ENCODE results near the gene ZNF764. TPM values are rescaled to one million over a fixed set of nuclear protein-coding genes. Genes with fewer than 3 reads are reported as not detected.
"Not testable (repeated sequence)": the region's sequence is repeated elsewhere in the genome, so short reads cannot be mapped to it uniquely, and the experiment has no call there.

Gene ZNF764
- total and polyA plus RNA-seq, 4 donors: 1.6 to 6.8 (median 4.2) TPM

- TF ChIP-seq, protein P1, sequence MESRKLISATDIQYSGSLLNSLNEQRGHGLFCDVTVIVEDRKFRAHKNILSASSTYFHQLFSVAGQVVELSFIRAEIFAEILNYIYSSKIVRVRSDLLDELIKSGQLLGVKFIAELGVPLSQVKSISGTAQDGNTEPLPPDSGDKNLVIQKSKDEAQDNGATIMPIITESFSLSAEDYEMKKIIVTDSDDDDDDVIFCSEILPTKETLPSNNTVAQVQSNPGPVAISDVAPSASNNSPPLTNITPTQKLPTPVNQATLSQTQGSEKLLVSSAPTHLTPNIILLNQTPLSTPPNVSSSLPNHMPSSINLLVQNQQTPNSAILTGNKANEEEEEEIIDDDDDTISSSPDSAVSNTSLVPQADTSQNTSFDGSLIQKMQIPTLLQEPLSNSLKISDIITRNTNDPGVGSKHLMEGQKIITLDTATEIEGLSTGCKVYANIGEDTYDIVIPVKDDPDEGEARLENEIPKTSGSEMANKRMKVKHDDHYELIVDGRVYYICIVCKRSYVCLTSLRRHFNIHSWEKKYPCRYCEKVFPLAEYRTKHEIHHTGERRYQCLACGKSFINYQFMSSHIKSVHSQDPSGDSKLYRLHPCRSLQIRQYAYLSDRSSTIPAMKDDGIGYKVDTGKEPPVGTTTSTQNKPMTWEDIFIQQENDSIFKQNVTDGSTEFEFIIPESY (IDR thresholded peaks at IDR 0.05): no peak
- TF ChIP-seq ATF3 (IDR thresholded peaks at IDR 0.05) (no peak), RXRA (IDR thresholded peaks at IDR 0.05) (no peak), TAF1 (conservative IDR thresholded peaks at IDR 0.05) (no peak)
- TF ChIP-seq, protein P2, sequence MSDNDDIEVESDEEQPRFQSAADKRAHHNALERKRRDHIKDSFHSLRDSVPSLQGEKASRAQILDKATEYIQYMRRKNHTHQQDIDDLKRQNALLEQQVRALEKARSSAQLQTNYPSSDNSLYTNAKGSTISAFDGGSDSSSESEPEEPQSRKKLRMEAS (IDR thresholded peaks at IDR 0.05): no peak
Observed at GRCh38 chr16:30539000-30539964, 18.9 kb downstream of the ZNF764 start (continued).

DNA sequence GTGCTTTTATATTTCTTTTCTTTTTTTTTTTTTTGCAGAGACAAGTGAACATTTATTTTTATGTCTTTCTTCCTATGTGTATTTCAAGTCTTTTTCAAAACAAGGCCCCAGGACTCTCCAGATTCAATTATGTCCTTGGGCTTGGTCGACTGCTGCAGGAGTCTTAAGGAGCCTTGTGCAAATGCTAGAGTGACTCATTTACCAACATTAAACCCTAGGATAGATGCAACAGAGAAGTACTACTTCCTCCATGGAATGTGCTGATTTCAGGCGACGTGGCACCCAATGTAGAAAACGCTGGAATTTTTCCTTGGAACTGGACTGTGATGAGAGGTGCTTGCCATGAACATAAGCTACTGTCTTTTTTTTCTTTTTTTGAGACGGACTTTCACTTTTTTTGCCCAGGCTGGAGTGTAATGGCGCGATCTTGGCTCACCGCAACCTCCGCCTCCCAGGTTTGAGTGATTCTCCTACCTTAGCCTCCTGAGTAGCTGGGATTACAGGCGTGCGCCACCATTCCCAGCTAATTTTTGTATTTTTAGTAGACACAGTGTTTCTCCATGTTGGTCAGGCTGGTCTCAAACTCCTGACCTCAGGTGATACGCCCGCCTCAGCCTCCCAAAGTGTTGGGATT lies 21.7 kb downstream of the ZNF764 start:
- peaks cover 3 to 27% (median 12%) of the 10 kb centered on the region in 4 donors for H3K4me1 ChIP-seq (ENCODE audit: control insufficient read depth in 4 of 4, insufficient read depth in 4 of 4, low read length in 3 of 4)
- not testable (repeated sequence) for DNase-seq (ENCODE audit: low spot score); H3K36me3 ChIP-seq (ENCODE audit: control insufficient read depth in 4 of 4, insufficient read depth in 3 of 4, low read depth in 1 of 4, low read length in 3 of 4); H3K9ac ChIP-seq (ENCODE audit: low read depth in 1 of 2, low read length in 2 of 2); H3K9me3 ChIP-seq (ENCODE audit: control insufficient read depth in 4 of 4, low read length in 3 of 4); H3K27ac ChIP-seq (ENCODE audit: low read depth in 1 of 2, low read length in 2 of 2); H3K4me3 ChIP-seq (ENCODE audit: low read depth in 1 of 3, low read length in 3 of 3); H3K27me3 ChIP-seq (ENCODE audit: control insufficient read depth in 4 of 4, insufficient read depth in 4 of 4, low read length in 3 of 4)
- 95% methylated on average over 13 of the region's 13 CpGs for WGBS

- Histone ChIP-seq H3K4me3 (ENCODE audit: low read depth in 1 of 3, low read length in 3 of 3) (peak overlapping the region; percentile 65 to 94 (median 81)), H3K4me1 (ENCODE audit: control insufficient read depth in 4 of 4, insufficient read depth in 4 of 4, low read length in 3 of 4) (peaks cover 6 to 29% (median 18%) of the 10 kb centered on the region in 4 donors), H3K9me3 (ENCODE audit: control insufficient read depth in 4 of 4, low read length in 3 of 4) (no peaks in the 10 kb centered on the region), H3K9ac (ENCODE audit: low read depth in 1 of 2, low read length in 2 of 2) (peak overlapping the region; percentile 70 to 76), H3K36me3 (ENCODE audit: control insufficient read depth in 4 of 4, insufficient read depth in 3 of 4, low read depth in 1 of 4, low read length in 3 of 4) (peaks cover 0 to 6% (median 1%) of the 10 kb centered on the region in 4 donors), H3K27ac (ENCODE audit: low read depth in 1 of 2, low read length in 2 of 2) (peak overlapping the region; percentile 86 to 99), H3K27me3 (ENCODE audit: control insufficient read depth in 4 of 4, insufficient read depth in 4 of 4, low read length in 3 of 4) (no peaks in the 10 kb centered on the region)
- TF ChIP-seq, protein P1 (IDR thresholded peaks at IDR 0.05): no peak
- TF ChIP-seq RXRA (IDR thresholded peaks at IDR 0.05) (peak in 1 of 2 donors; percentile 5), RAD21 (IDR thresholded peaks at IDR 0.05) (peak; percentile 81 to 83), HNF4A (conservative IDR thresholded peaks at IDR 0.05) (peak in 1 of 2 donors; percentile 7)
- TF ChIP-seq, protein P3, sequence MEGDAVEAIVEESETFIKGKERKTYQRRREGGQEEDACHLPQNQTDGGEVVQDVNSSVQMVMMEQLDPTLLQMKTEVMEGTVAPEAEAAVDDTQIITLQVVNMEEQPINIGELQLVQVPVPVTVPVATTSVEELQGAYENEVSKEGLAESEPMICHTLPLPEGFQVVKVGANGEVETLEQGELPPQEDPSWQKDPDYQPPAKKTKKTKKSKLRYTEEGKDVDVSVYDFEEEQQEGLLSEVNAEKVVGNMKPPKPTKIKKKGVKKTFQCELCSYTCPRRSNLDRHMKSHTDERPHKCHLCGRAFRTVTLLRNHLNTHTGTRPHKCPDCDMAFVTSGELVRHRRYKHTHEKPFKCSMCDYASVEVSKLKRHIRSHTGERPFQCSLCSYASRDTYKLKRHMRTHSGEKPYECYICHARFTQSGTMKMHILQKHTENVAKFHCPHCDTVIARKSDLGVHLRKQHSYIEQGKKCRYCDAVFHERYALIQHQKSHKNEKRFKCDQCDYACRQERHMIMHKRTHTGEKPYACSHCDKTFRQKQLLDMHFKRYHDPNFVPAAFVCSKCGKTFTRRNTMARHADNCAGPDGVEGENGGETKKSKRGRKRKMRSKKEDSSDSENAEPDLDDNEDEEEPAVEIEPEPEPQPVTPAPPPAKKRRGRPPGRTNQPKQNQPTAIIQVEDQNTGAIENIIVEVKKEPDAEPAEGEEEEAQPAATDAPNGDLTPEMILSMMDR (IDR thresholded peaks at IDR 0.05; ENCODE audit: low read depth, low read length, missing input control): peak; percentile 69
- TF ChIP-seq, protein P2 (IDR thresholded peaks at IDR 0.05): peak; percentile 98
- TF ChIP-seq, protein P4, sequence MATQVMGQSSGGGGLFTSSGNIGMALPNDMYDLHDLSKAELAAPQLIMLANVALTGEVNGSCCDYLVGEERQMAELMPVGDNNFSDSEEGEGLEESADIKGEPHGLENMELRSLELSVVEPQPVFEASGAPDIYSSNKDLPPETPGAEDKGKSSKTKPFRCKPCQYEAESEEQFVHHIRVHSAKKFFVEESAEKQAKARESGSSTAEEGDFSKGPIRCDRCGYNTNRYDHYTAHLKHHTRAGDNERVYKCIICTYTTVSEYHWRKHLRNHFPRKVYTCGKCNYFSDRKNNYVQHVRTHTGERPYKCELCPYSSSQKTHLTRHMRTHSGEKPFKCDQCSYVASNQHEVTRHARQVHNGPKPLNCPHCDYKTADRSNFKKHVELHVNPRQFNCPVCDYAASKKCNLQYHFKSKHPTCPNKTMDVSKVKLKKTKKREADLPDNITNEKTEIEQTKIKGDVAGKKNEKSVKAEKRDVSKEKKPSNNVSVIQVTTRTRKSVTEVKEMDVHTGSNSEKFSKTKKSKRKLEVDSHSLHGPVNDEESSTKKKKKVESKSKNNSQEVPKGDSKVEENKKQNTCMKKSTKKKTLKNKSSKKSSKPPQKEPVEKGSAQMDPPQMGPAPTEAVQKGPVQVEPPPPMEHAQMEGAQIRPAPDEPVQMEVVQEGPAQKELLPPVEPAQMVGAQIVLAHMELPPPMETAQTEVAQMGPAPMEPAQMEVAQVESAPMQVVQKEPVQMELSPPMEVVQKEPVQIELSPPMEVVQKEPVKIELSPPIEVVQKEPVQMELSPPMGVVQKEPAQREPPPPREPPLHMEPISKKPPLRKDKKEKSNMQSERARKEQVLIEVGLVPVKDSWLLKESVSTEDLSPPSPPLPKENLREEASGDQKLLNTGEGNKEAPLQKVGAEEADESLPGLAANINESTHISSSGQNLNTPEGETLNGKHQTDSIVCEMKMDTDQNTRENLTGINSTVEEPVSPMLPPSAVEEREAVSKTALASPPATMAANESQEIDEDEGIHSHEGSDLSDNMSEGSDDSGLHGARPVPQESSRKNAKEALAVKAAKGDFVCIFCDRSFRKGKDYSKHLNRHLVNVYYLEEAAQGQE (IDR thresholded peaks at IDR 0.05): no peak
- peak; percentile 71 for DNase-seq (ENCODE audit: low spot score)
- WGBS: 28% methylated on average over 12 of the region's 12 CpGs
Observed at GRCh38 chr16:30535777-30536190, 22.4 kb downstream of the ZNF764 start.
